ENCODE data around the gene PFAS.

GRCh38 chr17:8275421-8276290, 26.6 kb downstream of the PFAS start:
- TF ChIP-seq EZH2 (IDR thresholded peaks at IDR 0.05; ENCODE audit: insufficient read depth, low read length) (no peak), CTCF (IDR thresholded peaks at IDR 0.05; ENCODE audit: insufficient read depth, low read depth, low read length) (no peak)

Measured in astrocyte (in vitro differentiated cells and primary cell).